Measurements from ENCODE around the gene ACAP2.

ACAP2 gene

DNA sequence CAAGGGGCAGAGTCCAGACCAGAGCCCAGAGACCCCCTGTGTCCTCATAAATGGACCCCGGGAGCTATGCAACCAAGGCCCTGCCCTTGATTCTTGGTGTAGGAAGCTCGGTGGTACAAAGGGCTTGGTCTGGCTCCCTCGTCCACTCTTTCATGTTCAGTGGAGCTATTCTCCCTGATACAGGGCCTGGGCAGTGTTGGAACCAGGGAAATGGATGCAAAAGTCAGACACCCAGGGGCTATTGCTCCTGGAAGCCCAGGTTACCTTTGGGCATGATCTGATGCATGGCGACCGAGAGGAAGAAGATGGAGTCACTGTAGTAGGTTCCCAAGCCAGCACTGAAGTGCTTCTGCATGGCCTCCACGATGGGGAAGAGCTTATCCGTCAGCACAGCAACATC lies 216.4 kb downstream of the ACAP2 start:
- H3K27ac Mint-ChIP-seq, result peak overlapping the region; percentile 17 to 86
- H3K4me1 Mint-ChIP-seq (ENCODE audit: low read depth in 2 of 2), result peaks cover 5 to 8% of the 10 kb centered on the region in 2 donors
- H3K36me3 Mint-ChIP-seq (ENCODE audit: insufficient read depth), result no peaks in the 10 kb centered on the region
- H3K9me3 Mint-ChIP-seq, result no peaks in the 10 kb centered on the region
- no peak overlapping the region for H3K4me3 Mint-ChIP-seq
- H3K27me3 Mint-ChIP-seq, result no peaks in the 10 kb centered on the region
- no peak for ATAC-seq (replicated peaks)
- DNase-seq, result no peak

DNA sequence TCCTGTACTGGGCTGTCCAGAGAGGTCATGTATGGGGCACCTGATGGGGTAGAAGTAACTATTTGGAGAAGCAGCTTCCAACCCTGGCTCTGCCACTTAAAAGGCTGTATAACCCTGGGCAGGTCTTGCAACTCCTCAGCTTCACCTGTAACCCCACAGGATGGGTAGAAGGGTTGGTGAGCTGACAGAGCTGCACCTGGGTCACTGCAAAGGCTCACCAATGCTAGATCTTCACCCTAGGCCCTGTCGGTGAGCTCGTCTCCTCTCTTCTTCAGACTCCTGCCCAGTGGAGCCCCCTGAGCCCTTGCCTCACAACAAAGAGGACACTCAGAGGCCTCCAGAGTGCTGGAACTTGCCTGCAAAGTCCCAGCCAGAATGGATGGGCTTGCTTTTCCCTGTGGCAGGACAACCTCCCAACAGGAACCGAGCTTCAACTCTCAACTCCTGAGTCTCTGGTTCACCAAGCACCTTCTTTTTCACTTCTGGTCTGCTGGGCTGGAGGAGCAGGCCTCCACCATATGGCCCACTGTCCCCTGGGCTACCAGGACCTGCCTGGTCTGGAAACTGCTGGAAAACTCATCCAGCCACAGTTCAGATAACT lies 217.7 kb downstream of the ACAP2 start:
- no peaks in the 10 kb centered on the region for H3K9me3 Mint-ChIP-seq
- peaks cover 5 to 8% of the 10 kb centered on the region in 2 donors for H3K4me1 Mint-ChIP-seq (ENCODE audit: low read depth in 2 of 2)
- H3K27ac Mint-ChIP-seq, result no peak overlapping the region
- no peak overlapping the region for H3K4me3 Mint-ChIP-seq
- no peak for DNase-seq
- no peaks in the 10 kb centered on the region for H3K36me3 Mint-ChIP-seq (ENCODE audit: insufficient read depth)
- no peaks in the 10 kb centered on the region for H3K27me3 Mint-ChIP-seq
- no peak for ATAC-seq (replicated peaks)

All from effector memory CD8-positive, alpha-beta T cell (primary cell).